Amygdala (tissue), 56 donors: Measurements from ENCODE around the gene AGPAT1.
"Not testable (repeated sequence)": the region's sequence is repeated elsewhere in the genome, so short reads cannot be mapped to it uniquely, and the experiment has no call there.

Source experiments
- DNase-seq, 56 donors: peaks; one replicate each; lab custom pipeline; 2025; lab: John Stamatoyannopoulos, UW

Gene AGPAT1

DNA sequence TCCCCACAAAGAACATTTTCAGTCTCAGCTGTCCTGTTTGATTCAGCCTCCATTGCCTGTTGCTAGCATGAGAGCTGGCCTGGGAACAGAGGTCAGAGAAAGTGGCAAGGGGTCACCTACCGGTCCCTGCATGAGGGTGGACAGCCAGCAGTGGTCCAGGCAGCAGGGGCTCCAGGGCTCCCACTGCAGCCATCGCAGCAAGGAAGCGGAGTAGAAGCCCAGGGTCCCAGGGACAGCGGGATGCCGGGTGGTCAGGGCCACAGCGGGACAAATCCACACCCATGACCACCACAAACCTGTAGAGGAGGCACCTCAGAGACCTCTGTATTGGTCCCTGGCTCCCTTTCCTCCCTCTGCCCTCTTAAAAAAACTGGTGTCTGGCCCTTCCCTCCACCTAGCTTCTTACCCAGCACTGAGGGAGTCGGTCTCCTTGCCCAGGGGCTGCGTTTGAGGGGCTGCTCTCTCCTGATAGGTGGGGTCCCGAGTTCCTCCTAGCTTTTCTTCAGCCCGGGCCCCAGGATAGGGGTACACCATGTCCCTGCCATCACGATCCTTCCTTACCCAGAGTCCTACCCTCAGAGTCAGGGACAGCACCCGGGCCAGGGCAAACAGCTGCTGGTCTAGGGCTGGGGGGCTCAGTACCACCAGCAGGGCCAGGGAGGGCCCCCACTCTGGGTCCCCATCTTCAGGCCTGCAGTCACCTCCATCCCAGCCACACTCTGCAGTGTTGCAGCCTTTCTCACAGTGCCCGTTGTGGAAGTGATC, 25.0 kb upstream of the AGPAT1 start:
- no peak for DNase-seq

DNA sequence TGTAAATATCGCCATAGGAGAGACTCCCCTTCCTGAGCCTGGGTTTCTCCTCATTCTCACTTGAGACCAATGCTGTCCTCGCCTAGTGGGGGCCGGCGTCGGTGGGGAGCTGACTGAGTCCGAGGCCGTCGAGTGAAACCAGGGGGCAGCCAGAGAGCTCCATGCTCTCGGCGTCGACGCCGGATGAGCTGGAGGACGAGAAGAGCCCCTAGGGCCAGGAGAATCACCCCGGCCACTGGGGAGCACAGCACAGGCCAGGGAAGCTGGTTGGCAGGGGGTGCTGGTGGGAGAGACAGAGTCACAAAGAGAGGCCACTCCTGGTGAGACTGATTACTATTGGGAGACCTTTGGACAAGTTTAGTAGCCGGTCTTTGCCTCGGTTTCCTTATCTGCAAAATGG, 23.0 kb upstream of the AGPAT1 start:
- no peak for DNase-seq

GRCh38 chr6:32198345-32198696, 22.4 kb upstream of the AGPAT1 start:
- DNase-seq: no peak

DNA sequence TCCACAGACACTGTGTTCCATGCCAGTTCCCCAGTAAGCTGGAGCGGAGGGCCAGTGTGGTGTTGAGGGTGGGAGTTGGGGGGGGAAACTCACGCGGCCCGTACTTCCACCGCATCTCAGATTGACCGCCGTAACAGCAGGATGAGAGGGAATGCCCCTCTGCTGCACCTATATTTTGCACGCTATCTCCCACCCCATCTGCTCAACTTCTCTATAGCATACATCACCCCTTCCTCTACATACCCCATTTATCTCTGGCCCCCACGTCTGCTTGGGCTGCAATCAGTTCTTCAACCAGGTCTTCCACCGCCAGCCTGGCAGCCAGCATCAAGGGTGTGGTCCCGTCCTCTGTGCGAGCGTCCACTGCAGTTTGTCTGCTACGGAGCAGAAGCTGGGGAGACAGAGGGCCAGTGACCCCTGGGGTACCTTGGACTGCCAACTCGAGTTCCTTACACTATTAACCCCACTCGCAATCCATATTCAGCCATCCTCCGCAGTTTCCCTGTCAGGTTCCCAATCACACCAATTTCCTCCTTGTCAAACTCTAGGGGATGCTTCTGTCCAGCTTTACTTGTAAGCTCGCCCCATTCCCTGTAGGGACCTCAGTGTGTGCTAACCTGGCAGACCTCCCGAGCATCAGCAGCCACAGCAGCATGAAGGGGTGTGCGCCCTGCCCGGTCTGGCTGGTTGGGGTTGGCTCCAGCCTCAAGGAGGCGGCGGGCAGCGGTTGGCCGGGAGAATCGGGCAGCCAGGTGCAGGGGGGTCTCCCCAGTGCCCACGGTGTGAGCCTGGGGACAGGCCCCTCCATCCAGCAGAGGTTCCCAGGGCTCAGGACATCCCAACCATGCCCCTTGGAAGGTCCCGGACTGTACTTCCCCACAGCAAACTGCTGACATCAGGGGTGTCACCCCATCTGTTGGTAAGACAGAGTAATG, 21.1 kb upstream of the AGPAT1 start:
- peak in 21 of 56 donors; percentile 23 to 78 (median 51) for DNase-seq

- peak; percentile 61 to 97 (median 90) for DNase-seq
Measured at GRCh38 chr6:32195902-32196681, 20.2 kb upstream of the AGPAT1 start.

- DNase-seq: peak; percentile 91 to 100 (median 100)
Measured at GRCh38 chr6:32195652-32195901, 19.7 kb upstream of the AGPAT1 start.

DNA sequence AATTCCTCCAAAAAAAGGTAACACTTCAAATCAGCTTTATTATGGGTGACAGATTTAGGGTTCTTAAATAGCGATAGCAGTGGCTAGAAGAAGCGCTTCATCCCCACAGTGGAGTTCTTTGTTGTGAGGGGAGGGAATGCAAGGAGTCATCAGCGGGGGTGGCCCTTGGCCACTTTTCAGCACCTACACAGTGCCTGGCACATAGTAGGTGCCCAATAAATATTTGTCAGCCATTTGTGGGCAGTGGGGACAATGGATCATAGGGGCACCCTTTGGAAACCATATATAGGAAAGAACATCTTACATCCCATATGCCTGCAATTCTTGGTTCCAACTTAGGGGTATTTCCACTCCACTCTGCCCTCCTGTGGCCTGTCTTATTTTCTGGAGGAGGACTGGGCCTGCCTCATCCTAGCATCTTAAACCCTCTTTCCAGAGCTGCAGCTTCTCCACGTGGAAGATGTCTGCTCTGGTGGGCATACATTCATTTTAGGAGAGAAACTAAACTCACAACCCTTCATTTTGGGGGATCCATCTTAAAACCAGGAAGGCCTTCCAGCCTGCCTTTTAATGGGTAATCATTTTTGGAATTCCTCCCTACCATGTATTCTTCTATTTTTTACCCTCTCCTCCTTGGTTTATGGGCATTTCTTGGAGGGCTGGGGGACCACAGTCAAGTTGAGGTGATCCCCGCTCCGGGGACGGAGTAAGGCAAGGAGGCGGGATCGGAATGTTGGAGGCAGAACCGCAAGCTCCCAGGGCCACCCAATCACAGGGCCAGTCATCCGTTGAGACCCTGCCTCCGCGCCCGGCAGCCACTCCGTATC, 19.2 kb upstream of the AGPAT1 start:
- DNase-seq: peak in 15 of 56 donors; percentile 12 to 73 (median 55)

DNA sequence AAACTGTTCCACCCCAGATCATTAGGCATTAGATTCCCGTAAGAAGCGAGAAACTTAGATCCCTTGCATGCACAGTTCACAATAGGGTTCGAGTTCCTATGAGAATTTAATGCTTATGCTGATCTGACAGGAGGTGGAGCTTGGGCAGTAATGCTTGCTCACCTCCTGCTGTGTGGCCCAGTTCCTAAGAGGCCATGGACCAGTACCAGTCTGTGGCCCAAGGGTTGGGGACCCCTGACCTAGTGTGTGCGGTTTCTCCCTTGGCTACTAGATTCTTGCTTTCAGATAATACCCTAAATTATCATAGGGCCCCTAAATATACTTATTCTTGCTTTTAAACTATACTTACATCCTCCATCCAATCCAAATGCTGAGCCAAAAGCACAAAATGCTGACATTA, 18.5 kb upstream of the AGPAT1 start:
- no peak for DNase-seq

DNA sequence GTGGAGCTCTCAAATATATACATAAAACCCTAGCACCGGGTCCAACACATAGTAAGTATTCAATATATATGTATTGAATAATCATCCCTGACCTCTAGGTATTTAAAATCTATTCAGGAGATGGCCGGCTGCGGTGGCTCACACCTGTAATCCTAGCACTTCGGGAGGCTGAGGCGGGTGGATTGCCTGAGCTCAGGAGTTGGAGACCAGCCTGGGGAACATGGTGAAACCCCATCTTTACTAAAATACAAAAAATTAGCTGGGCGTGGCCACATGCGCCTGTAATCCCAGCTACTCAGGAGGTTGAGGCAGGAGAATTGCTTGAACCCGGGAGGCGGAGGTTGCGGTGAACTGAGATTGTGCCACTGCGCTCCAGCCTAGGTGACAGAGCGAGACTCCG, 17.2 kb upstream of the AGPAT1 start:
- DNase-seq: not testable (repeated sequence)

DNA sequence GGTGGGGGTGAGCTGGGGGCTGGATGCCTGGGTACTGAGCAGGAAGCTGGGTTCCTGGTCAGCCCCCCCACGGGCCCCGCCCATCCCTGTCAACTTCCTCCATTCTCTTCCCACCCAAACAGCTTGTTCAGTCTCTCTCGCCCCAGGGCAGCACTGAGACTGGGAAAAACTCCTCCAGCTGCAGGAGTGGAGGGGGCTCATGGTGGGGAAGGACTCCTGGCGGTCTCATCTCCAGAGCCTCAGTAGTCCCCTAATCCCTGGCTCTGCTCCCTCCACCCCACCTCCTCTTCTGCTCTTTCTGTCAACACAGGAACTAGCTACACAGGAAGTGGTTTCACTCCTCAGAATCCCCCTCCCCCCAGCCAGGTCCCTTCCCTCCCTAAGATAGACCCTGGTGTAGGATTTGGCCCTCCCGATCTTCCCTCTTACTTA, 16.7 kb upstream of the AGPAT1 start, which contains the start of gene GPSM3:
GPSM3 (minus strand) TSS at position 36 of the 432 bp plus-strand sequence. CDS start 130 bp downstream, outside the sequence.
- DNase-seq: peak in 7 of 56 donors; percentile 16 to 39 (median 23)

GRCh38 chr6:32191696-32192607, 16.1 kb upstream of the AGPAT1 start:
- no peak for DNase-seq

DNA sequence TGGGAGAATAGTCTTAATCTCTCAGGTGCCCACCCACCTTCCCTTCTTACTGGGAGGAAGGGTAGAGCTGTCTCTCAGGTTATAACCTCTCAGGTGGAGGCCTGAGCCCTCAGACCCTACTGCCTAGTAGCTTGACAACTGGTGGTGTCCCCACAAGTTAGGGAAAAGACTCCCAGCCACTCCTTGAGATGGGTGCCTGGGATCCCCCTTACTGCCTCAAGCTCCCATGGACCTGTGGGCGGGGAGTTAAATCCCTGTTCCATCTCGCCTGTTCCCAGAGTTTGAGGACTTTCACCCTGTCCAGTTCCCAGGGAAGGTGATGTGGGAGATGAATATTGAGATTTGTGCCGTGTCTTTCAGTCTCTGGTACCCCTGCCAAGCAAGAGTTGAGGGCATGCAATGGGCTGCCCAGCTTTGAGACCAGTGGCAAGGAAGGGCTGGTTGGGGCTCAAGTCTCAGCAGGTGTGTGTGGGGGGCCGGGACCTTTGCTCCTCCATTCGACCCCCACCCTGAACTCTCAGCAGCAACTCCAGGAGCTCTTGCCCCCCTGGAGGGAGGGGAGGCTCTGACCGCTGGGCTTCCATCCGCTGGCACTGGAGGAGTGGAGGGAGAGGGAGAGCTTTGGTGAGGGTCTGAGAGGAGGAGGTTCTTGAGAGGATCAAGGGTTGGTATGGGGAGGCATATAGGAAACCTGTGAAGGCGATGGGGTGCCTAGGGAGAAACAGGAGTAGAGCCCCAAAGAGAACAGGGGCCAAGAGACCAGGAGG, 15.2 kb upstream of the AGPAT1 start:
- no peak for DNase-seq

GRCh38 chr6:32190054-32190851, 14.4 kb upstream of the AGPAT1 start, which contains the start of gene PBX2:
PBX2 (minus strand) TSS chr6:32190202; CDS start chr6:32189915, 287 bp downstream.
- peak in 55 of 56 donors; percentile 38 to 95 (median 85) for DNase-seq

DNA sequence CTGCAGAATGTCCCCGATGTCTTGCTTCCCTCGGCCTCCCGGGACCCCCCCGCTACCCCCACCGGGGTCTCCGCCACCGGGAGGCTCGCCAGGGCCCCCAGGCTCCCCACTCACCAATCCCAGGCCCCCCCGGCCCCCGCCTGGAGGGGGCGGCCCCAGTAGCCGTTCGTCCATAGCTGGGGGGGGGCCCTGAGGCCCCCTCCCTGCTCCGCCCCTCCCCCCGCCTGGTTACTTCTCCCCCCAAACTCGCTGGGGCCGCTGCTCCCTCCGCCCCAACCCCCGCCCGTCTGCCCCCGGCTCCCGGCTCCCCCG, 13.8 kb upstream of the AGPAT1 start:
- DNase-seq: peak in 3 of 56 donors; percentile 63 to 83 (median 67)

GRCh38 chr6:32189069-32189741, 13.3 kb upstream of the AGPAT1 start:
- DNase-seq: peak in 2 of 56 donors; percentile 34 to 48

- no peak for DNase-seq
Measured at GRCh38 chr6:32188381-32189068, 12.6 kb upstream of the AGPAT1 start.
